Breast epithelium (tissue), 4 donors: ENCODE measurements around the gene LRRC51. TPM values are rescaled to one million over a fixed set of nuclear protein-coding genes. Genes with fewer than 3 reads are reported as not detected.

ENCODE experiments used
- DNase-seq, 2 donors: peaks; one replicate each; pipeline ENCODE4 v3.0.0-alpha.2; 2019; ENCODE audit warnings: low spot score in 2 of 2
- H3K27ac ChIP-seq, 2 donors: fragments of 200-600 bp; sonication (generic) in 1 of 2; one replicate each; pipeline ENCODE4 v1.5.1; 2016 to 2019; ENCODE audit warnings: mild to moderate bottlenecking in 1 of 2
- H3K27me3 ChIP-seq, 2 donors: fragments of 200-600 bp; sonication (generic) in 1 of 2; one replicate each; pipeline versions ENCODE4 v1.5.1 to v1.6.0; 2017 to 2019; ENCODE audit warnings: control low read depth in 1 of 2, mild to moderate bottlenecking in 1 of 2
- H3K36me3 ChIP-seq: fragments of 200-600 bp; one replicate; pipeline ENCODE4 v1.5.1; 2019
- H3K4me1 ChIP-seq, 2 donors: fragments of 200-600 bp; sonication (generic); one replicate each; pipeline ENCODE4 v1.5.1; 2016 to 2019; ENCODE audit warnings: control low read depth in 1 of 2
- H3K4me3 ChIP-seq, 3 donors: fragments of 200-600 bp; sonication (generic); 1 replicate in 2 of 3; 2 replicates in 1 of 3; pipeline ENCODE4 v1.5.1; 2016 to 2019; ENCODE audit warnings: mild to moderate bottlenecking in 3 of 3, moderate library complexity in 2 of 3
- H3K9me3 ChIP-seq, 2 donors: fragments of 200-600 bp; sonication (generic) in 1 of 2; one replicate each; pipeline ENCODE4 v1.5.1; 2016 to 2019; ENCODE audit warnings: control low read depth in 1 of 2
- POLR2A ChIP-seq: fragments of 450-650 bp; IDR thresholded peaks from one replicate; pipeline ENCODE4 v1.6.1; 2016; ENCODE audit warnings: antibody characterized with exemption, mild to moderate bottlenecking, moderate library complexity
- POLR2AphosphoS5 ChIP-seq, 3 donors: sonication (generic); formaldehyde crosslinking; IDR thresholded peaks; one replicate each; pipeline ENCODE4 v1.6.1; 2017; ENCODE audit warnings: antibody characterized with exemption in 3 of 3
- intact Hi-C: fragments of 100-400 bp; cut with DNase I; formaldehyde crosslinking; loops from one replicate; pipeline ENCODE4 v1.15.1; 2023; ENCODE audit warnings: low total_unique reads
- total RNA-seq, 3 donors: library from RNA; depleted of rRNA; stranded (reverse); fragments of >200 nt; gene quantifications; one replicate each; pipeline ENCODE4 v1.1.0, GENCODE V29; 2016
- TF ChIP-seq, protein P1 (sequence below), 3 donors: fragments of 450-650 bp; IDR thresholded peaks; one replicate each; pipeline ENCODE4 v1.5.1; 2016 to 2017; ENCODE audit warnings: antibody characterized with exemption in 3 of 3, mild to moderate bottlenecking in 3 of 3, moderate library complexity in 3 of 3

The LRRC51 gene
- total RNA-seq, 3 donors from 2014 or later, result 14.9 to 103 (median 17.1) TPM

GRCh38 chr11:72084076-72084475, 3.4 kb downstream of the LRRC51 start:
- Histone ChIP-seq H3K27me3 (no peaks in the 10 kb centered on the region), H3K9me3 (no peaks in the 10 kb centered on the region), H3K4me3 (no peak overlapping the region), H3K4me1 (peaks cover 0 to 4% of the 10 kb centered on the region in 2 donors), H3K36me3 (no peaks in the 10 kb centered on the region), H3K27ac (peak overlapping the region; percentile 40 to 99)
- TF ChIP-seq POLR2A (no peak), POLR2AphosphoS5 (IDR thresholded peaks at IDR 0.05) (no peak)
- TF ChIP-seq, protein P1, sequence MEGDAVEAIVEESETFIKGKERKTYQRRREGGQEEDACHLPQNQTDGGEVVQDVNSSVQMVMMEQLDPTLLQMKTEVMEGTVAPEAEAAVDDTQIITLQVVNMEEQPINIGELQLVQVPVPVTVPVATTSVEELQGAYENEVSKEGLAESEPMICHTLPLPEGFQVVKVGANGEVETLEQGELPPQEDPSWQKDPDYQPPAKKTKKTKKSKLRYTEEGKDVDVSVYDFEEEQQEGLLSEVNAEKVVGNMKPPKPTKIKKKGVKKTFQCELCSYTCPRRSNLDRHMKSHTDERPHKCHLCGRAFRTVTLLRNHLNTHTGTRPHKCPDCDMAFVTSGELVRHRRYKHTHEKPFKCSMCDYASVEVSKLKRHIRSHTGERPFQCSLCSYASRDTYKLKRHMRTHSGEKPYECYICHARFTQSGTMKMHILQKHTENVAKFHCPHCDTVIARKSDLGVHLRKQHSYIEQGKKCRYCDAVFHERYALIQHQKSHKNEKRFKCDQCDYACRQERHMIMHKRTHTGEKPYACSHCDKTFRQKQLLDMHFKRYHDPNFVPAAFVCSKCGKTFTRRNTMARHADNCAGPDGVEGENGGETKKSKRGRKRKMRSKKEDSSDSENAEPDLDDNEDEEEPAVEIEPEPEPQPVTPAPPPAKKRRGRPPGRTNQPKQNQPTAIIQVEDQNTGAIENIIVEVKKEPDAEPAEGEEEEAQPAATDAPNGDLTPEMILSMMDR (IDR thresholded peaks at IDR 0.05), result no peak
- intact Hi-C loops, result loop anchor here (1.0 kb wide), 1 partner anchor 11 kb away; no protein-coding TSS in a partner anchor
- DNase-seq, result no peak

DNA sequence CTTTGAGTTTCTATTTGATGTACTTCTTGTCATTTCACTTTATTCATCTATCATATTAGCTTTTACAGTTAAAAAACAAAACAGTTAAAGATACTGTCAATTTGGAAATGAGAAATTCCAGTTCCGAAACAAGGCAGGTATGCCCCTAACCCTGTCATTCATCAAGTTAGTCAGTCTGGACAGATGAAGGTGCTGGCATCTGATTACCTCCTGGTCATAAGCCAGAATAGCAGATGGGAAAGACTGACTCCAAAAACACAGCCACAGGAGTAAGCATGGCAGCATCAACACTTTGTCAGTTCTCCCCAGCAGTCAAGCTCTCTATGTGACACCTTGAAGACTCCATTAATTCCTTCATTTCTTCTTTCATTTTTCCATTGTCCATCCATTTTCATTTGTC, 4.3 kb downstream of the LRRC51 start:
- intact Hi-C loops, result loop anchor here (1.0 kb wide), 1 partner anchor 12 kb away; no protein-coding TSS in a partner anchor
- Histone ChIP-seq H3K4me3 (no peak overlapping the region), H3K27ac (no peak overlapping the region), H3K27me3 (no peaks in the 10 kb centered on the region), H3K36me3 (no peaks in the 10 kb centered on the region), H3K4me1 (peaks cover 0 to 4% of the 10 kb centered on the region in 2 donors), H3K9me3 (no peaks in the 10 kb centered on the region)
- no peak for DNase-seq
- TF ChIP-seq POLR2AphosphoS5 (IDR thresholded peaks at IDR 0.05) (no peak), POLR2A (no peak)
- TF ChIP-seq, protein P1 (IDR thresholded peaks at IDR 0.05), result no peak

DNA sequence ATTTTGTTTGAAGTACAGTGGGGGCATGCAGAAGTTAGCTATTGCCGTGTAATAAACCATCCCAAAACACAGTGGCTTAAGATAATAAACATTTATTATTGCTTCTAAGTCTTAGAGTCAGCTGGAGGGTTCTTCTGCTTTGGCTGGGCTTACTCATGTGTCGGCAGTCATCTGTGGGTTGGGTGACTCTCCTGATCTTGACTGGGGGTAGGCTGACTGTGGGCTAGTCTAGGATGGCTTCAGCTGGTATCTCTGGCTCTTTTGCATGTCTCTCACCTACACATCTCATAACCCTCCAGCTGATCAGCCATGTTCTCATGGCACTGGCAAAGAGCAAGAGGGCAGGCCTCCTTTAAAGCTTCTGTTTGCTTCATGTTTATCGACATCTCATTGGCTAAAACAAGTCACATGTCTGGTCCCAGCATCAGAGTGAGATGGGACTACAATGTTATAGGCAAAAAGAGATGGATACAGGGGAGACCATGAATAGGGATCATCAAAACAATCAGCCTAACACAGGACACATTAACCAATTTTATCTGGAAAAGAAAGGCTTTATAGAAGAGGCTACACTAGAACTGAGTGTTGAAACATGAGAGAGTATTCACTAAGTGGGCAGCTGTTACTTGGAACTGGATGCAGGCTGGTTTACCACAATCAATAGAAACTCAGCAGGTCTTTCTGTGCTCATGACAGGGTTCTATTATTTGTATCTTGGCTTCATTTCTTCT, 5.1 kb downstream of the LRRC51 start:
- H3K9me3 ChIP-seq, result no peaks in the 10 kb centered on the region
- H3K27me3 ChIP-seq, result no peaks in the 10 kb centered on the region
- H3K4me1 ChIP-seq, result peaks cover 0 to 4% of the 10 kb centered on the region in 2 donors
- no peak for TF ChIP-seq POLR2A
- TF ChIP-seq, protein P1 (IDR thresholded peaks at IDR 0.05), result no peak
- no peak for TF ChIP-seq POLR2AphosphoS5 (IDR thresholded peaks at IDR 0.05)
- DNase-seq, result no peak
- H3K4me3 ChIP-seq, result no peak overlapping the region
- intact Hi-C loops, result no loop called here
- peak overlapping the region; percentile 37 to 41 for H3K27ac ChIP-seq
- H3K36me3 ChIP-seq, result no peaks in the 10 kb centered on the region

DNA sequence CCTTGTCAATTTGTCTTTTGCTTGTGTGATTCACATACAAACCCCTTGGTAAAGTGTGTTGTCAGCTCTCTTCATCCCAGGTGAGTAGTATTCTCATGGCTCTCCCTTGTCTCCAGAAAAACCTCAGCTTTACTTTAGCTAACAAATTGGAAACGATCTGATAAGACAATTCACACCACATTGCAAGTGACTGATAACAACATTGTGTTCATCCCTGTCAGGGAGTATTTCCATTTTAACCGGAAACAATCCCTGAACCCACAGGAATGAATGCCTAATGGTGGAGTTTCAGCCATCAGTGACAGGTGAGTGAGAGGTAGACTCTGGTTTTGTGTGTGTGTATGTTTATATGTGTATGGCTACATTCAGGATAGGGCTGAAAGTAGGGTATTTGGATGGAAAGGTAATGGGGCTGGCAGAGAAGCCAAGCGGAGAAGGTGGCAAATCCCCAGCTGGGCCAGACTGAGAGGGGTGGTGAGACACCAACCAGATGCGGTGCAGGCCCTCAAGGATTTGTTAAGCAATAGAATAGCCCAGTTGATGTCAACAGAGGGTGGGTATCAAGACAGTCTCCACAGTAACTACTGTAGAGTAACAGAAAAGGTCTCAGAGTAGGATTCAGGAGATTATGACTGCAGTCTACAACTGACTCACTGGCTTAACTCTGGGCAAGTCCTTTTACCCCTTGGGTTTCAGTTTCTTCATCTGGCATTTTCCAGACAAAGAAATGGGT, 7.6 kb downstream of the LRRC51 start:
- peak overlapping the region in 1 of 2 donors; percentile 10 for H3K27ac ChIP-seq
- H3K4me1 ChIP-seq, result peaks cover 0 to 7% of the 10 kb centered on the region in 2 donors
- no peak overlapping the region for H3K4me3 ChIP-seq
- H3K36me3 ChIP-seq, result no peaks in the 10 kb centered on the region
- no peaks in the 10 kb centered on the region for H3K27me3 ChIP-seq
- intact Hi-C loops, result no loop called here
- TF ChIP-seq POLR2A (no peak), POLR2AphosphoS5 (IDR thresholded peaks at IDR 0.05) (no peak)
- TF ChIP-seq, protein P1 (IDR thresholded peaks at IDR 0.05), result no peak
- no peak for DNase-seq
- no peaks in the 10 kb centered on the region for H3K9me3 ChIP-seq

DNA sequence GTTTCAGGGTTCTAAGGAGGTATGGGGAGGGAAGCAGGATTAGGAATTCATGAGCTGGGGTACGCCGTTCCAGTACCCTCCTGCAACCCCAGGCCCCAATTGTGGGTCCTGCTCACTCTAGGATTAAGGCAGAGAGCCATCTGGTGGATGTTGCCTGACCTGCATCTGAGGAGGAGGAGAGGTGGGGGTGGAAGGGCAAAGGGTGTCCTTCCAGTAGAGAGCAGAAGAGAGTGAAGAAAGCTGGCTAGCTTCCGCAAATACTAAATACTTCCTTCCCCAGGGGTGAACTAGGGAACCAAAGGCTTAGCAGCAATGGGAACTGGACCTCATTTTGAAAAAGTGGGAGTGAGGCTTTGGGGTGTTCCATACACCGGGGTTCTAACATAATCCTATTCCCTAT, 10.6 kb downstream of the LRRC51 start:
- peak; percentile 66 to 71 for DNase-seq
- H3K27me3 ChIP-seq, result no peaks in the 10 kb centered on the region
- TF ChIP-seq POLR2AphosphoS5 (IDR thresholded peaks at IDR 0.05) (peak in 2 of 3 donors; percentile 42 to 67), POLR2A (no peak)
- TF ChIP-seq, protein P1 (IDR thresholded peaks at IDR 0.05), result peak; percentile 59 to 97 (median 90)
- peak overlapping the region; percentile 29 to 70 for H3K27ac ChIP-seq
- no peak overlapping the region for H3K4me3 ChIP-seq
- H3K36me3 ChIP-seq, result no peaks in the 10 kb centered on the region
- H3K4me1 ChIP-seq, result peaks cover 0 to 7% of the 10 kb centered on the region in 2 donors
- no peaks in the 10 kb centered on the region for H3K9me3 ChIP-seq
- intact Hi-C loops, result loop anchor here (10.0 kb wide), 1 partner anchor 76 kb away; no protein-coding TSS in a partner anchor
